Measurements from ENCODE around the gene NELFA. TPM values are rescaled to one million over a fixed set of nuclear protein-coding genes. Genes with fewer than 3 reads are reported as not detected.

NELFA gene
- total RNA-seq, 1 donor from 2014 or later, result 34.5 TPM

DNA sequence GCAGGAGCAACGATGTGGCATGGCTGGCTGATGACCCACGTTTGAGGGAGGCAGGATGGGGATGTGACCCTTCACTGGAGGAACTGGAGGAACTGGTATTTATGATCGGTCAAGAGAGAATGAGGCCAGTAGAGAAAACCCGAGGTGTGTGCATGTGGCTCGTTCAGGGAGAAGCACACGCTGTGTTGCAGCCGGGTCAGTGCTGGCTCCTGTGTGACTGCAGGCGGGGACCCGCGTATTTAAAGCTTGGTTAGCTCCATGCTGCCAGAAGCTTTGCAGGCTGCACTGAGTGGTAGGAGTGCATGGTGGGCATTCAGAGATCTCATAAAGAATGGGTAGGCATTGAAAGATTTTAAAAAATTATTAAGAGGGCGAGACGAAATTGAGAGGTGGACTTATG, 52.1 kb downstream of the NELFA start:
- TF ChIP-seq, protein P1, sequence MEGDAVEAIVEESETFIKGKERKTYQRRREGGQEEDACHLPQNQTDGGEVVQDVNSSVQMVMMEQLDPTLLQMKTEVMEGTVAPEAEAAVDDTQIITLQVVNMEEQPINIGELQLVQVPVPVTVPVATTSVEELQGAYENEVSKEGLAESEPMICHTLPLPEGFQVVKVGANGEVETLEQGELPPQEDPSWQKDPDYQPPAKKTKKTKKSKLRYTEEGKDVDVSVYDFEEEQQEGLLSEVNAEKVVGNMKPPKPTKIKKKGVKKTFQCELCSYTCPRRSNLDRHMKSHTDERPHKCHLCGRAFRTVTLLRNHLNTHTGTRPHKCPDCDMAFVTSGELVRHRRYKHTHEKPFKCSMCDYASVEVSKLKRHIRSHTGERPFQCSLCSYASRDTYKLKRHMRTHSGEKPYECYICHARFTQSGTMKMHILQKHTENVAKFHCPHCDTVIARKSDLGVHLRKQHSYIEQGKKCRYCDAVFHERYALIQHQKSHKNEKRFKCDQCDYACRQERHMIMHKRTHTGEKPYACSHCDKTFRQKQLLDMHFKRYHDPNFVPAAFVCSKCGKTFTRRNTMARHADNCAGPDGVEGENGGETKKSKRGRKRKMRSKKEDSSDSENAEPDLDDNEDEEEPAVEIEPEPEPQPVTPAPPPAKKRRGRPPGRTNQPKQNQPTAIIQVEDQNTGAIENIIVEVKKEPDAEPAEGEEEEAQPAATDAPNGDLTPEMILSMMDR (conservative IDR thresholded peaks at IDR 0.05; ENCODE audit: low read depth, low read length), result no peak
- H3K4me3 ChIP-seq (ENCODE audit: low read depth, low read length), result no peak overlapping the region
- DNase-seq (ENCODE audit: low read depth), result no peak

DNA sequence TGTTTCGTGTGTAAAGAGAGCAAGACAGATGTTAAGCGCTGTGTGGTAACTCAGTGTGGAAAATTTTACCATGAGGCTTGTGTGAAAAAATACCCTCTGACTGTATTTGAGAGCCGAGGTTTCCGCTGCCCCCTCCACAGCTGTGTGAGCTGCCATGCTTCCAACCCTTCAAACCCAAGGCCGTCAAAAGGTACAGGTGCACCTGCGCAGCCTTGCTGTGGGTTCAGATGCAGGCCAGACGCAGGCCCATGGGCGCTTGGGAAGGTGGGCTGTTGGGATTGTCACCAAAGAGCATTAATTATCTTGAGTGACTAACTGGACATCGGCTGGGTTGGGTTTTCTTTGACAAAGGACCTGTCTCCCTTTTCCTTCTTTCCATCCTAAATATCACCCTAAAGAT, 55.4 kb downstream of the NELFA start:
- DNase-seq (ENCODE audit: low read depth), result no peak
- H3K4me3 ChIP-seq (ENCODE audit: low read depth, low read length), result no peak overlapping the region
- TF ChIP-seq, protein P1 (conservative IDR thresholded peaks at IDR 0.05; ENCODE audit: low read depth, low read length), result no peak

DNA sequence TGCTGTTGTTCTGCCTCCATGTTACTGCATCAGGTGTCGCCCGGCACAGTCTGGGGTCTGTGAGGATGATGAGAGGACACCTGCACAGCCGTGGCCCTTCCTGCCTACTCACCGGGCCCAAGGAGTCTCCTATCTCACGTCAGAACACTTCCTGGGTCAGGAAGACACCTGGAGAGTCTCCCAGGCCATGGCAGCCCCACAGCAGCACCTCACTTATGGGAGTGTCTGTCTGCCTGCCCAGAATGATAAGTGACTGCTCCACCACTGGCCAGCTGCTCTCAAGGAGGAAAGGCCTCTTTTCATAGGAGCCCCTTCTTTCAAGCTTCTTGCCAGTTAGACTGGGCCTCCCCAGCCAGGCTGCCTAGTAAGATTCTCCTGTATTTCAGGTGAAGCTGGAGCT, 56.1 kb downstream of the NELFA start:
- DNase-seq (ENCODE audit: low read depth), result no peak
- no peak overlapping the region for H3K4me3 ChIP-seq (ENCODE audit: low read depth, low read length)
- TF ChIP-seq, protein P1 (conservative IDR thresholded peaks at IDR 0.05; ENCODE audit: low read depth, low read length), result no peak

DNA sequence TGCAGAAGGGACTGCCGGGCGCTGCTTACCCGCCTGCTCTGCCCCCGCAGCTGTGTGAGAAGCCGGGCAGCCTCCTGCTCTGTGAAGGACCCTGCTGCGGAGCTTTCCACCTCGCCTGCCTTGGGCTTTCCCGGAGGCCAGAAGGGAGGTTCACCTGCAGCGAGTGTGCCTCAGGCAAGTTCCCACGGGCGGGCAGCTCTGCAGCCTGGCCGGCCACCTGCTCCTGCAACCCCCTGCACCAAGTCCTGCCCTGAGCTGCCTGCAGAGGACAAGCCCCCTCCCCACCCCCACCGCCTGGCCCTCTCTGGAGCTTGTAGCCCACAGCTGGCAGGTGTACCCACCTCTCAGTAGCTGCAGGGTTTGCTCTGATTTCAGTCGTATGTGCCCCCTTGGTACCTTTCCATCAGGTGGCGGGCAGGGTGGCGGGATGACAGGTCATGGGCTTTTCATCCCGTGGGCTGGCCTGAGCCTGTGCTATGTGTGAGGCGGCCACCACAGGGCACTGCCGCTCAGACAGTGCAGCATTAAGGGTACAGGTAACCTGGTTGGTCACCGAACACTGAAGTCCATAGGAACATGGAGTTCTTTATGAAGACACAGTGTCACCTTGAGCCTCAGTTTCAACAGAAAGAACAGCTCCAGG, 56.6 kb downstream of the NELFA start:
- H3K4me3 ChIP-seq (ENCODE audit: low read depth, low read length), result no peak overlapping the region
- TF ChIP-seq, protein P1 (conservative IDR thresholded peaks at IDR 0.05; ENCODE audit: low read depth, low read length), result no peak
- DNase-seq (ENCODE audit: low read depth), result no peak

DNA sequence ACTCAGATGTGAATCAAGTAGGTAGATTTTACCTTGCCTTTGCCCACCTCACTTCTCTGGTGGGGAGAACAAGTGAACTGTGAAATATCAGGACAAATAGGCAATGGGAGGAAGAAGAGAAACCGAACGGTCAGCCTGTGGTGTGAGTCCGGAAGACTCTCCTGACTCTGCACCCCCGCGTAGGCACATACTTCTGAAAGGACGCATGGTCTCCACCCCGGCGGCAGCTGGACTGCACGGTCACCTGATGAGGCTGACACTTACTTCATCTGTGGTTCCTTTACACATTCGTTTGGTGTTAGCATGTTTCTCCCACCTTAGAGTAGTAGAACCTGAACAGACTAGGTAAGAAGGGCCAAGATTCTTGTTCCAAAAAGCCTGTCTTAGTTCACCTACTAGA, 58.4 kb downstream of the NELFA start:
- no peak for DNase-seq (ENCODE audit: low read depth)
- TF ChIP-seq, protein P1 (conservative IDR thresholded peaks at IDR 0.05; ENCODE audit: low read depth, low read length), result no peak
- H3K4me3 ChIP-seq (ENCODE audit: low read depth, low read length), result no peak overlapping the region

DNA sequence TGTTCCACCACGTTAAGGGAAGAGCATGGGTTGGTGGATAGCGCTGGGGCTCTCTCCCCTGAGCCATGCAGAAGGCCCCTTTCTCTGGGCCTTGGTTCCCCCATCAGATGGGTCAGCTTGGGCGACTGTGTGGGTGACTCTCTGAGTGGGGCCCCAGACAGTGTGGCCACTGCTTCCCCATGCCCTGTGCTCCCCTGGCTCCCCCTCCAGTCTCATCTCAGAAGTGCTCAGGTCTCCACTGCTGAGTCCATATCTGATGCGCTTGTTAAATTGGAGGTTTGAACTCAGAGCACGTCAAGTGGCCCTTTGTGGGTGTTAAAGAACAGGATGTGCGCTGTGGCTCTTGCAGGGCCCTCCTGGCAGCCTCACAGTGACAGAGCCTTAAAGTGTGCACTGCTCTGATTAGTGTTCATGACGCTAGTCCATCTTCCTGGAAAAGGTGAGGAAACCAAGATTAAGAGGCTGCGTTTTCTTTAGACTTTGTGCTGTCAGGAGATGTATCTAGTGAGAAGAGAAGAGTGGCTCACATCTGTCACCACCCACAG, 59.8 kb downstream of the NELFA start:
- TF ChIP-seq, protein P1 (conservative IDR thresholded peaks at IDR 0.05; ENCODE audit: low read depth, low read length), result no peak
- H3K4me3 ChIP-seq (ENCODE audit: low read depth, low read length), result no peak overlapping the region
- DNase-seq (ENCODE audit: low read depth), result no peak

DNA sequence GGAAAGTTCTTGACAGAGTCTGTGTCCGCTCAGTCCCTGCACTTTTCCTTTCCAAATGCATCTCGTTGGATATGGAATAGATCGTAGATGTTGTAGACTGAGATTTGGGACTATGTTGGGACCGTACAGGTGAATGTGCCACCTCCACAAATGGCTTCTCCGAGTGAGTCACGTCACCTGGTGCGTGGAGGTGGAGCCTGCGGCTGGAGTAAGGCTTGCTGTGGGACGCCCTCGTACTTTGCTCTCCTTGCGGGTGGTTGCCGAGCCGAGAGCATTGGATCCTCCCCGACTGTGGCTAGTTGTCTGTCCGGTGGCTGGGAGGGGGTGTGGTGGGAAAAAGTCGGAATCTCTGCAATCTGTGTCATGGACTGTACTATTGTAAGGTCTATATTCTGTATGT, 60.5 kb downstream of the NELFA start:
- H3K4me3 ChIP-seq (ENCODE audit: low read depth, low read length), result no peak overlapping the region
- no peak for DNase-seq (ENCODE audit: low read depth)
- TF ChIP-seq, protein P1 (conservative IDR thresholded peaks at IDR 0.05; ENCODE audit: low read depth, low read length), result no peak

Measured in epithelial cell of proximal tubule (primary cell).